A673 (cell line): ENCODE measurements around the gene ZMYND19. TPM values are rescaled to one million over a fixed set of nuclear protein-coding genes. Genes with fewer than 3 reads are reported as not detected.
A peak's percentile ranks its signal among the peaks of the same experiment; 100 is the strongest.

Experiments
- BruUV-seq: library from RNA; stranded (reverse); fragments of 400-500 nt; replicated peaks from 2 replicates; lab custom pipeline; 2021; lab: Mats Ljungman, UMichigan
- CTCF ChIA-PET: fragments of 300-600 bp; sonication (Branson Sonifier 250); formaldehyde crosslinking; loops from one replicate; lab custom pipeline; 2022; ENCODE audit warnings: antibody characterized with exemption; lab: Charles Lee
- POLR2A ChIA-PET: fragments of 300-600 bp; sonication (Branson Sonifier 250); formaldehyde crosslinking; loops from one replicate; lab custom pipeline; 2022; ENCODE audit warnings: antibody characterized with exemption; ENCODE audit not compliant: low non-redundant PET; lab: Charles Lee
- DNase-seq: peaks from one replicate; pipeline ENCODE4 v3.0.0-alpha.2; 2015; ENCODE audit warnings: low spot score
- H3K27ac ChIP-seq: fragments of 200-600 bp; sonication (generic); 2 replicates; pipeline ENCODE4 v1.5.1; 2016; ENCODE audit warnings: mixed run types, low read depth, mild to moderate bottlenecking, mixed read lengths, antibody characterized with exemption, low read length; ENCODE audit not compliant: poor library complexity, severe bottlenecking
- H3K27me3 ChIP-seq: fragments of 200-600 bp; sonication (generic); replicated peaks from 2 replicates; pipeline ENCODE4 v1.6.1; 2017; ENCODE audit warnings: mixed run types, low read depth, mild to moderate bottlenecking, mixed read lengths, antibody characterized with exemption, low read length; ENCODE audit not compliant: insufficient read depth, poor library complexity
- H3K36me3 ChIP-seq: fragments of 200-600 bp; sonication (generic); 2 replicates; pipeline ENCODE4 v1.6.1; 2016; ENCODE audit warnings: mixed run types, mild to moderate bottlenecking, mixed read lengths, antibody characterized with exemption, low read length; ENCODE audit not compliant: insufficient read depth, poor library complexity, severe bottlenecking
- H3K4me1 ChIP-seq: fragments of 200-600 bp; sonication (generic); 2 replicates; pipeline ENCODE4 v1.6.1; 2017; ENCODE audit warnings: mixed run types, mild to moderate bottlenecking, mixed read lengths, antibody characterized with exemption, low read length; ENCODE audit not compliant: insufficient read depth, poor library complexity, severe bottlenecking
- H3K4me3 ChIP-seq: fragments of 200-600 bp; sonication (generic); 2 replicates; pipeline ENCODE4 v1.5.1; 2016; ENCODE audit warnings: low read depth, mixed run types, mild to moderate bottlenecking, mixed read lengths, low read length; ENCODE audit not compliant: poor library complexity, severe bottlenecking
- H3K9me3 ChIP-seq: fragments of 200-600 bp; sonication (generic); 2 replicates; pipeline ENCODE4 v1.6.1; 2016; ENCODE audit warnings: mixed run types, low read depth, mild to moderate bottlenecking, mixed read lengths, antibody characterized with exemption, low read length; ENCODE audit not compliant: poor library complexity, severe bottlenecking
- CTCF ChIP-seq: fragments of 300-800, 200-600 bp; sonication (generic); conservative IDR thresholded peaks from 2 replicates; pipeline ENCODE4 v1.5.1; 2017; ENCODE audit warnings: low read depth, mild to moderate bottlenecking, antibody characterized with exemption, low read length, moderate library complexity, mixed read lengths
- EZH2 ChIP-seq: fragments of 200-600 bp; sonication (generic); IDR thresholded peaks from 2 replicates; pipeline ENCODE4 v1.6.1; 2017; ENCODE audit warnings: borderline replicate concordance, low read depth, mild to moderate bottlenecking, mixed read lengths, antibody characterized with exemption, low read length; ENCODE audit not compliant: poor library complexity, severe bottlenecking
- intact Hi-C: fragments of 100-400 bp; cut with micrococcal nuclease; formaldehyde crosslinking; loops from one replicate; pipeline ENCODE4 v1.10.0; 2022; ENCODE audit not compliant: unreplicated experiment
- total RNA-seq: library from RNA; stranded (reverse); gene quantifications from 2 replicates; pipeline ENCODE4 v1.2.3, GENCODE V29; 2021

The ZMYND19 gene
- total RNA-seq, 1 experiment from 2014 or later, result 75.3 TPM

GRCh38 chr9:137583957-137584356 lies 6.4 kb downstream of the ZMYND19 start:
- DNase-seq, result no peak
- BruUV-seq, result no TSS peak
- Histone ChIP-seq H3K4me3 (no peak overlapping the region), H3K27me3 (no peaks in the 10 kb centered on the region), H3K9me3 (no peaks in the 10 kb centered on the region), H3K27ac (peak overlapping the region; percentile 57), H3K36me3 (peaks cover 58% of the 10 kb centered on the region), H3K4me1 (peaks cover 9% of the 10 kb centered on the region)
- intact Hi-C loops, result no loop called here
- no peak for TF ChIP-seq EZH2
- no peak for TF ChIP-seq CTCF
- POLR2A ChIA-PET, result no interaction called here
- CTCF ChIA-PET, result no interaction called here

- DNase-seq, result no peak
- Histone ChIP-seq H3K27me3 (no peaks in the 10 kb centered on the region), H3K27ac (peak overlapping the region; percentile 57), H3K36me3 (peaks cover 55% of the 10 kb centered on the region), H3K4me3 (no peak overlapping the region), H3K9me3 (no peaks in the 10 kb centered on the region), H3K4me1 (peaks cover 6% of the 10 kb centered on the region)
- TF ChIP-seq CTCF (no peak), EZH2 (no peak)
- no TSS peak for BruUV-seq
- ChIA-PET POLR2A (no interaction called here), CTCF (no interaction called here)
- intact Hi-C loops, result no loop called here
Measured at GRCh38 chr9:137583347-137583746, 7.0 kb downstream of the ZMYND19 start.

- Histone ChIP-seq H3K36me3 (peaks cover 45% of the 10 kb centered on the region), H3K4me1 (peaks cover 12% of the 10 kb centered on the region), H3K27me3 (no peaks in the 10 kb centered on the region), H3K9me3 (no peaks in the 10 kb centered on the region), H3K4me3 (no peak overlapping the region), H3K27ac (no peak overlapping the region)
- BruUV-seq, result no TSS peak
- intact Hi-C loops, result no loop called here
- ChIA-PET CTCF (no interaction called here), POLR2A (no interaction called here)
- peak; percentile 48 for TF ChIP-seq CTCF
- TF ChIP-seq EZH2, result no peak
- DNase-seq, result peak; percentile 51
Measured at GRCh38 chr9:137582286-137582860, 7.9 kb downstream of the ZMYND19 start.
